CD4-positive, alpha-beta memory T cell (primary cell): ENCODE measurements around the gene TMEM231. TPM values are rescaled to one million over a fixed set of nuclear protein-coding genes. Genes with fewer than 3 reads are reported as not detected.

Experiments used
- CTCF ChIA-PET: fragments of 350-600 bp; sonication (Branson Sonifier 250); formaldehyde crosslinking; loops from one replicate; lab custom pipeline; 2021; ENCODE audit warnings: inconsistent platforms; ENCODE audit not compliant: partially characterized antibody; lab: Charles Lee
- POLR2A ChIA-PET: fragments of 350-600 bp; sonication (Branson Sonifier 250); formaldehyde crosslinking; loops from one replicate; lab custom pipeline; 2021; ENCODE audit not compliant: partially characterized antibody; lab: Charles Lee
- DNase-seq, 5 donors: peaks; one replicate each; pipeline versions ENCODE4 v3.0.0 to v3.0.0-alpha.2; 2020 to 2022; ENCODE audit warnings: mixed read lengths in 1 of 5
- H3K27ac ChIP-seq: one replicate; pipeline ENCODE4 v1.7.0; 2013; ENCODE audit warnings: low read depth, low read length
- H3K27me3 ChIP-seq: 2 replicates; pipeline ENCODE4 v1.7.0; 2013; ENCODE audit warnings: mild to moderate bottlenecking, low read length, moderate library complexity; ENCODE audit not compliant: insufficient read depth
- H3K36me3 ChIP-seq: 2 replicates; pipeline ENCODE4 v1.7.0; 2013; ENCODE audit warnings: mild to moderate bottlenecking, low read length, moderate library complexity; ENCODE audit not compliant: insufficient read depth
- H3K4me1 ChIP-seq: 2 replicates; pipeline ENCODE4 v1.7.0; 2013; ENCODE audit warnings: mild to moderate bottlenecking, low read length, moderate library complexity; ENCODE audit not compliant: insufficient read depth
- H3K4me3 ChIP-seq, 2 donors: one replicate each; pipeline ENCODE4 v1.7.0; 2013; ENCODE audit warnings: low read length in 2 of 2, mild to moderate bottlenecking in 1 of 2
- H3K9me3 ChIP-seq, 2 donors: one replicate each; pipeline ENCODE4 v1.7.0; 2013; ENCODE audit warnings: low read length in 2 of 2, control low read depth in 1 of 2; ENCODE audit not compliant: control insufficient read depth in 1 of 2
- H3K27ac Mint-ChIP-seq, 7 donors: one replicate each; pipeline ENCODE4 v1.8.0; 2020 to 2021; ENCODE audit warnings: mixed read lengths in 7 of 7, mild to moderate bottlenecking in 6 of 7, inconsistent platforms in 3 of 7, moderate library complexity in 3 of 7
- H3K27me3 Mint-ChIP-seq, 2 donors: one replicate each; pipeline ENCODE4 v1.8.0; 2020 to 2021; ENCODE audit warnings: mixed read lengths in 2 of 2
- H3K36me3 Mint-ChIP-seq, 2 donors: one replicate each; pipeline ENCODE4 v1.8.0; 2020 to 2021; ENCODE audit warnings: mixed read lengths in 2 of 2, inconsistent platforms in 1 of 2, mild to moderate bottlenecking in 1 of 2
- H3K4me1 Mint-ChIP-seq, 4 donors: one replicate each; pipeline ENCODE4 v1.8.0; 2020 to 2021; ENCODE audit warnings: mixed read lengths in 4 of 4, mild to moderate bottlenecking in 1 of 4
- H3K4me3 Mint-ChIP-seq, 8 donors: one replicate each; pipeline ENCODE4 v1.8.0; 2020 to 2021; ENCODE audit warnings: mixed read lengths in 8 of 8, mild to moderate bottlenecking in 7 of 8, moderate library complexity in 6 of 8, inconsistent platforms in 3 of 8
- H3K9me3 Mint-ChIP-seq, 8 donors: one replicate each; pipeline ENCODE4 v1.8.0; 2020 to 2021; ENCODE audit warnings: mixed read lengths in 8 of 8, mild to moderate bottlenecking in 5 of 8, inconsistent platforms in 3 of 8, moderate library complexity in 1 of 8
- intact Hi-C: fragments of 100-400 bp; cut with micrococcal nuclease; formaldehyde crosslinking; loops from one replicate; pipeline ENCODE4 v1.15.1; 2023
- polyA plus RNA-seq, 2 donors: library from polyadenylated mRNA; unstranded; fragments of 300-500 nt; fragmentation: Illumina TruSeq; gene quantifications; one replicate each; pipeline ENCODE4 v1.2.3, GENCODE V29; 2021
- total RNA-seq, 2 experiments: library from RNA; stranded (reverse); gene quantifications; one replicate each; pipeline ENCODE4 v1.2.3, GENCODE V29; 2021

TMEM231 gene
- total and polyA plus RNA-seq, 4 experiments from 2014 or later, result 2.4 to 5.4 (median 2.8) TPM

- Mint-ChIP-seq H3K9me3 (no peaks in the 10 kb centered on the region), H3K36me3 (peaks cover 19% of the 10 kb centered on the region in 2 donors), H3K4me1 (peaks cover 0 to 7% (median 4%) of the 10 kb centered on the region in 4 donors), H3K4me3 (no peak overlapping the region), H3K27ac (no peak overlapping the region), H3K27me3 (no peaks in the 10 kb centered on the region)
- Histone ChIP-seq H3K27ac (no peak overlapping the region), H3K4me1 (peaks cover 3% of the 10 kb centered on the region), H3K27me3 (no peaks in the 10 kb centered on the region), H3K9me3 (no peaks in the 10 kb centered on the region), H3K4me3 (no peak overlapping the region), H3K36me3 (peaks cover 3% of the 10 kb centered on the region)
- ChIA-PET POLR2A (no interaction called here), CTCF (interaction anchor here (0.5 to 1.1 kb wide), 2 partner anchors 10 to 125 kb away, joined by 3 to 5 read pairs; no protein-coding TSS in a partner anchor)
- intact Hi-C loops, result no loop called here
- DNase-seq, result no peak
These were observed 35.1 kb upstream of the TMEM231 start for GRCh38 chr16:75590920-75591843.

GRCh38 chr16:75589306-75589705, 33.3 kb upstream of the TMEM231 start:
- Histone ChIP-seq H3K27me3 (no peaks in the 10 kb centered on the region), H3K36me3 (peaks cover 3% of the 10 kb centered on the region), H3K9me3 (no peaks in the 10 kb centered on the region), H3K4me1 (no peaks in the 10 kb centered on the region), H3K27ac (no peak overlapping the region), H3K4me3 (no peak overlapping the region)
- no peaks in the 10 kb centered on the region for H3K27me3 Mint-ChIP-seq
- ChIA-PET CTCF (no interaction called here), POLR2A (no interaction called here)
- peaks cover 14 to 19% of the 10 kb centered on the region in 2 donors for H3K36me3 Mint-ChIP-seq
- H3K27ac Mint-ChIP-seq, result peak overlapping the region in 1 of 7 donors; percentile 70
- H3K4me1 Mint-ChIP-seq, result peaks cover 0 to 5% (median 4%) of the 10 kb centered on the region in 4 donors
- no peak overlapping the region for H3K4me3 Mint-ChIP-seq
- H3K9me3 Mint-ChIP-seq, result no peaks in the 10 kb centered on the region
- no peak for DNase-seq
- intact Hi-C loops, result no loop called here

GRCh38 chr16:75588716-75589115, 32.7 kb upstream of the TMEM231 start:
- H3K4me3 ChIP-seq, result no peak overlapping the region
- DNase-seq, result no peak
- ChIA-PET POLR2A (no interaction called here), CTCF (no interaction called here)
- no peaks in the 10 kb centered on the region for H3K9me3 ChIP-seq
- H3K4me1 ChIP-seq, result no peaks in the 10 kb centered on the region
- peaks cover 3% of the 10 kb centered on the region for H3K36me3 ChIP-seq
- Mint-ChIP-seq H3K36me3 (peaks cover 13% of the 10 kb centered on the region in 2 donors), H3K4me3 (no peak overlapping the region), H3K9me3 (no peaks in the 10 kb centered on the region), H3K4me1 (peaks cover 0 to 7% (median 4%) of the 10 kb centered on the region in 4 donors), H3K27me3 (no peaks in the 10 kb centered on the region), H3K27ac (peak overlapping the region in 3 of 7 donors; percentile 7 to 61 (median 9))
- H3K27ac ChIP-seq, result no peak overlapping the region
- intact Hi-C loops, result no loop called here
- no peaks in the 10 kb centered on the region for H3K27me3 ChIP-seq

GRCh38 chr16:75584108-75584507, 28.1 kb upstream of the TMEM231 start:
- ChIA-PET POLR2A (interaction anchor here (0.6 kb wide), 1 partner anchor 60 kb away, joined by 4 read pairs; no protein-coding TSS in a partner anchor), CTCF (no interaction called here)
- Mint-ChIP-seq H3K9me3 (no peaks in the 10 kb centered on the region), H3K4me1 (peaks cover 0 to 12% (median 5%) of the 10 kb centered on the region in 4 donors), H3K27ac (peak overlapping the region in 6 of 7 donors; percentile 49 to 90 (median 58)), H3K4me3 (no peak overlapping the region), H3K36me3 (peaks cover 15 to 20% of the 10 kb centered on the region in 2 donors), H3K27me3 (no peaks in the 10 kb centered on the region)
- Histone ChIP-seq H3K27me3 (no peaks in the 10 kb centered on the region), H3K36me3 (peaks cover 16% of the 10 kb centered on the region), H3K27ac (no peak overlapping the region), H3K4me3 (no peak overlapping the region), H3K4me1 (no peaks in the 10 kb centered on the region), H3K9me3 (no peaks in the 10 kb centered on the region)
- DNase-seq, result no peak
- intact Hi-C loops, result no loop called here

GRCh38 chr16:75579281-75579834, 23.3 kb upstream of the TMEM231 start:
- Mint-ChIP-seq H3K9me3 (no peaks in the 10 kb centered on the region), H3K27me3 (no peaks in the 10 kb centered on the region)
- POLR2A ChIA-PET, result no interaction called here

GRCh38 chr16:75578725-75579124, 22.7 kb upstream of the TMEM231 start:
- H3K27ac Mint-ChIP-seq, result peak overlapping the region in 2 of 7 donors; percentile 42 to 76
- peaks cover 0 to 25% (median 12%) of the 10 kb centered on the region in 4 donors for H3K4me1 Mint-ChIP-seq
- no peak overlapping the region for H3K27ac ChIP-seq
- H3K4me3 ChIP-seq, result no peak overlapping the region
- H3K4me1 ChIP-seq, result peaks cover 10% of the 10 kb centered on the region
- no peaks in the 10 kb centered on the region for H3K9me3 ChIP-seq
- CTCF ChIA-PET, result interaction anchor here (1.1 kb wide), 1 partner anchor 9 kb away, joined by 3 read pairs; no protein-coding TSS in a partner anchor
- H3K9me3 Mint-ChIP-seq, result no peaks in the 10 kb centered on the region
- H3K36me3 Mint-ChIP-seq, result peaks cover 32 to 62% of the 10 kb centered on the region in 2 donors
- intact Hi-C loops, result no loop called here
- no peak overlapping the region for H3K4me3 Mint-ChIP-seq
- no peak for DNase-seq
- POLR2A ChIA-PET, result no interaction called here
- H3K27me3 ChIP-seq, result no peaks in the 10 kb centered on the region
- no peaks in the 10 kb centered on the region for H3K27me3 Mint-ChIP-seq
- H3K36me3 ChIP-seq, result peaks cover 49% of the 10 kb centered on the region

More at GRCh38 chr16:75579281-75579834, 23.3 kb upstream of the TMEM231 start:
- intact Hi-C loops, result no loop called here
- no peaks in the 10 kb centered on the region for H3K27me3 ChIP-seq
- Mint-ChIP-seq H3K4me3 (no peak overlapping the region), H3K36me3 (peaks cover 29 to 57% of the 10 kb centered on the region in 2 donors), H3K4me1 (peaks cover 0 to 20% (median 11%) of the 10 kb centered on the region in 4 donors), H3K27ac (peak overlapping the region in 2 of 7 donors; percentile 13 to 51)
- CTCF ChIA-PET, result interaction anchor here (1.1 kb wide), 1 partner anchor 8 kb away, joined by 3 read pairs; no protein-coding TSS in a partner anchor
- no peak overlapping the region for H3K4me3 ChIP-seq
- DNase-seq, result no peak
- H3K4me1 ChIP-seq, result peaks cover 6% of the 10 kb centered on the region
- peaks cover 43% of the 10 kb centered on the region for H3K36me3 ChIP-seq
- H3K9me3 ChIP-seq, result no peaks in the 10 kb centered on the region
- no peak overlapping the region for H3K27ac ChIP-seq

- no peak overlapping the region for H3K4me3 Mint-ChIP-seq
- ChIA-PET POLR2A (no interaction called here), CTCF (no interaction called here)
- intact Hi-C loops, result no loop called here
- no peak for DNase-seq
- H3K36me3 Mint-ChIP-seq, result peaks cover 36 to 67% of the 10 kb centered on the region in 2 donors
- H3K4me1 Mint-ChIP-seq, result peaks cover 2 to 30% (median 16%) of the 10 kb centered on the region in 4 donors
- Histone ChIP-seq H3K36me3 (peaks cover 52% of the 10 kb centered on the region), H3K27me3 (no peaks in the 10 kb centered on the region), H3K4me3 (no peak overlapping the region), H3K4me1 (peaks cover 10% of the 10 kb centered on the region), H3K9me3 (no peaks in the 10 kb centered on the region), H3K27ac (no peak overlapping the region)
- H3K27me3 Mint-ChIP-seq, result no peaks in the 10 kb centered on the region
- no peaks in the 10 kb centered on the region for H3K9me3 Mint-ChIP-seq
- H3K27ac Mint-ChIP-seq, result peak overlapping the region in 1 of 7 donors; percentile 42
These were observed 22.2 kb upstream of the TMEM231 start for GRCh38 chr16:75578212-75578611.
